ENCODE data around the gene UGT1A1.

GRCh38 chr2:233743464-233744259, 16.4 kb upstream of the UGT1A1 start:
- no peak for TF ChIP-seq EGR1 (IDR thresholded peaks at IDR 0.05)
- no peak for TF ChIP-seq FOXM1 (IDR thresholded peaks at IDR 0.05; ENCODE audit: borderline replicate concordance, low read depth)
- no peak for TF ChIP-seq EP300 (IDR thresholded peaks at IDR 0.05; ENCODE audit: borderline replicate concordance)
- TF ChIP-seq CREB1 (IDR thresholded peaks at IDR 0.05; ENCODE audit: low read depth) = no peak
- no peak for TF ChIP-seq ZBTB7A (IDR thresholded peaks at IDR 0.05; ENCODE audit: low read depth)
- TF ChIP-seq MAX (IDR thresholded peaks at IDR 0.05) = no peak
- TF ChIP-seq REST (IDR thresholded peaks at IDR 0.05; ENCODE audit: low read depth) = no peak
- TF ChIP-seq RAD21 (IDR thresholded peaks at IDR 0.05; ENCODE audit: low read depth) = no peak
- no peak for TF ChIP-seq USF1 (IDR thresholded peaks at IDR 0.05)
- TF ChIP-seq TEAD4 (IDR thresholded peaks at IDR 0.05) = no peak
- no peak for TF ChIP-seq YY1 (IDR thresholded peaks at IDR 0.05; ENCODE audit: low read depth)

All from Ishikawa (cell line).